ENCODE data around the gene DIP2C. TPM values are rescaled to one million over a fixed set of nuclear protein-coding genes. Genes with fewer than 3 reads are reported as not detected.

The DIP2C gene
- total RNA-seq, 2 donors from 2014 or later: 13.0 to 13.7 TPM

DNA sequence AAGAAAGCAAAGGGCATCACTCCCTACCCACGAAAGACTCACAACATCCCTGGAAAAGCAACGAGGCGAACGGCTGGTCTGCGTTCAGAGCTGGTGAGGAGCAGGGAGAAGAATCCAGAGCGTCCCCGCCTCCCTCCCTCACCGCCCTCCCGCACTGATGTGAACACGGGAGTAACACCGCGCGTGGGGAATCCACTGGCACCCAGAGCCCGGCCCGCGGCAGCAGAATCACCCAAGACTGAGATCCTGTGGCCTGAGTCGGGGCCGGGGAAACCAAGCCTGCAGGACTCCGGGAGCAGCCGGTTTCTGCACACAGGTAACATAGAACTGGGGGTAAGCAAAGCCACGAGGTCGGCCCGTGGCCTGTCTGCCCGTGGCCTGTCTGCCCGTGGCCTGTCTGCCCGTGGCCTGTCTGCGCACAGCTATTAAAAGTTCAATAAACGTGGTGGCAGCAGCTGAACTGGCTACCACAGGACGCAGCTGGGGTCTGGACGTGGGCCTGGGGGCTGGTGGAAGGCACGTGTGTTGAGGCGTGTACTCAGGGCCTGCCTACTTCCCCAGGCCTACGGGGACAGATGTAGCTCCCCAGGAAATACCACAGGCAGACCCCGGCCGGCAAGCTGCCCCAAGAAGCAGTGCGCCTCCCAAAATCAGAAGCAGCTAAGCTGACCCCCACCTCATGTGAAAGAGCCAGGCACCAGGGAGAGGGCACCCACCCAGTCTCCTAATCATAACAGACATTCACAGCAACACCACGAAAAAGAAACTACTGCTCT is 23.0 kb downstream of the DIP2C start:
- Histone ChIP-seq H3K27ac (ENCODE audit: low read depth, low read length) (no peak overlapping the region), H3K36me3 (ENCODE audit: control insufficient read depth, insufficient read depth, low read length) (no peaks in the 10 kb centered on the region), H3K4me1 (ENCODE audit: control insufficient read depth, insufficient read depth, low read length) (no peaks in the 10 kb centered on the region), H3K9me3 (ENCODE audit: control insufficient read depth, low read length) (no peaks in the 10 kb centered on the region), H3K9ac (ENCODE audit: extremely low read depth, low read length, poor library complexity, severe bottlenecking) (no peak overlapping the region), H3K4me3 (ENCODE audit: low read length) (no peak overlapping the region), H3K27me3 (ENCODE audit: control insufficient read depth, insufficient read depth, low read length, poor library complexity, severe bottlenecking) (no peaks in the 10 kb centered on the region)
- H3K4me3 Mint-ChIP-seq: no peak overlapping the region
- no peak overlapping the region for H3K27ac Mint-ChIP-seq
- H3K36me3 Mint-ChIP-seq (ENCODE audit: low read depth): peaks cover 2% of the 10 kb centered on the region
- DNase-seq: peak; percentile 45
- H3K4me1 Mint-ChIP-seq: peaks cover 9% of the 10 kb centered on the region
- TF ChIP-seq, protein P1, sequence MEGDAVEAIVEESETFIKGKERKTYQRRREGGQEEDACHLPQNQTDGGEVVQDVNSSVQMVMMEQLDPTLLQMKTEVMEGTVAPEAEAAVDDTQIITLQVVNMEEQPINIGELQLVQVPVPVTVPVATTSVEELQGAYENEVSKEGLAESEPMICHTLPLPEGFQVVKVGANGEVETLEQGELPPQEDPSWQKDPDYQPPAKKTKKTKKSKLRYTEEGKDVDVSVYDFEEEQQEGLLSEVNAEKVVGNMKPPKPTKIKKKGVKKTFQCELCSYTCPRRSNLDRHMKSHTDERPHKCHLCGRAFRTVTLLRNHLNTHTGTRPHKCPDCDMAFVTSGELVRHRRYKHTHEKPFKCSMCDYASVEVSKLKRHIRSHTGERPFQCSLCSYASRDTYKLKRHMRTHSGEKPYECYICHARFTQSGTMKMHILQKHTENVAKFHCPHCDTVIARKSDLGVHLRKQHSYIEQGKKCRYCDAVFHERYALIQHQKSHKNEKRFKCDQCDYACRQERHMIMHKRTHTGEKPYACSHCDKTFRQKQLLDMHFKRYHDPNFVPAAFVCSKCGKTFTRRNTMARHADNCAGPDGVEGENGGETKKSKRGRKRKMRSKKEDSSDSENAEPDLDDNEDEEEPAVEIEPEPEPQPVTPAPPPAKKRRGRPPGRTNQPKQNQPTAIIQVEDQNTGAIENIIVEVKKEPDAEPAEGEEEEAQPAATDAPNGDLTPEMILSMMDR (conservative IDR thresholded peaks at IDR 0.05): no peak
- H3K9me3 Mint-ChIP-seq: peaks cover 3% of the 10 kb centered on the region
- 95 to 97% methylated on average over 25 to 37 of the region's 37 CpGs for WGBS, 2 experiments (ENCODE audit: insufficient coverage in 1 of 2, insufficient read length in 1 of 2)
- H3K27me3 Mint-ChIP-seq (ENCODE audit: insufficient read depth): no peaks in the 10 kb centered on the region

DNA sequence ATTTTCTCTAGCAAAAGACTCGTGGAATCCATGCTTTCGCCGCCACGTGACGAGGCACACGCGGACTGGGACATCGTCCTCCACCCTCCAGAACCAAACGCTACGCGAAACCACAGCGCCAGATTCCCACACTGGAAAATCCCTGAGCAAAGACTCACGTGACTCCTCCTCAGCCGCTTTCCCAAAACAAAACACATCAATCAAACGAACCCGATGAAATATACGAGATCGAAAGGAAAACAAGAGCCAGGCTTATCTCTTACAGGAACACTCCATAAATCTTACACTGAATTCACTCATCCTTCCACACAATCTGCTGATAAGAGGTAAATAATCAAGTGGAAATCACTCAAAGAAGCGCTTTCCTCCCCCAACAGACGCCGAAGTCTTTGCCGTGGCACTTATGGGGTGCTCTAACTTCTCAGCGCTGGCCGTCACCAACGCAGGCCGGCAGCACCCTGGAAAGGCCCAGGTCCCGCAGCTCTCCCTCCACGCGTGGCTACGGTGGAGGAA is 23.8 kb downstream of the DIP2C start:
- TF ChIP-seq, protein P1 (conservative IDR thresholded peaks at IDR 0.05): no peak
- Mint-ChIP-seq H3K4me3 (no peak overlapping the region), H3K9me3 (no peaks in the 10 kb centered on the region), H3K36me3 (ENCODE audit: low read depth) (no peaks in the 10 kb centered on the region), H3K27me3 (ENCODE audit: insufficient read depth) (no peaks in the 10 kb centered on the region), H3K27ac (peak overlapping the region; percentile 62), H3K4me1 (peaks cover 10% of the 10 kb centered on the region)
- WGBS, 2 experiments (ENCODE audit: insufficient coverage in 1 of 2, insufficient read length in 1 of 2): 96 to 97% methylated on average over 22 to 30 of the region's 30 CpGs
- H3K4me3 ChIP-seq (ENCODE audit: low read length): no peak overlapping the region
- no peaks in the 10 kb centered on the region for H3K4me1 ChIP-seq (ENCODE audit: control insufficient read depth, insufficient read depth, low read length)
- peak; percentile 28 for DNase-seq
- no peaks in the 10 kb centered on the region for H3K9me3 ChIP-seq (ENCODE audit: control insufficient read depth, low read length)
- H3K27me3 ChIP-seq (ENCODE audit: control insufficient read depth, insufficient read depth, low read length, poor library complexity, severe bottlenecking): no peaks in the 10 kb centered on the region
- H3K9ac ChIP-seq (ENCODE audit: extremely low read depth, low read length, poor library complexity, severe bottlenecking): no peak overlapping the region
- H3K36me3 ChIP-seq (ENCODE audit: control insufficient read depth, insufficient read depth, low read length): no peaks in the 10 kb centered on the region
- H3K27ac ChIP-seq (ENCODE audit: low read depth, low read length): peak overlapping the region; percentile 9

DNA sequence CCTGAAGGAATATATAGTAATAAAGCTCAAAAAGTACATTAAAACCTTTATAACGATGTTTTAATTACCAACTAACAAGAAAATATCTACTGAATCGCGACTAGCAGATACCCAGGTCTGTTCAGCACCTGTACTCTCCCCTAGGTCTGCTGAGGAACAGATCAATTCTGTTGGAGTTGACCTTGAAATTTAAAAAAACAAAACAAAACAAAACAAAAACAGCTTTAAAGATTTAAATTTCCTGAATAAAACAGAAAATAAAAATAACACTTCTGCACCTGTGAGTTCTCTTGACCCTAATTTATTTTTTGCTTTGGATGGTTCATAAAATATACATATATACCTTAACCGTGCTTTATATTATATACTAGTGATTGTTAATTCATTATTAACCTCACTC is 24.6 kb downstream of the DIP2C start:
- Histone ChIP-seq H3K36me3 (ENCODE audit: control insufficient read depth, insufficient read depth, low read length) (no peaks in the 10 kb centered on the region), H3K9ac (ENCODE audit: extremely low read depth, low read length, poor library complexity, severe bottlenecking) (no peak overlapping the region), H3K4me3 (ENCODE audit: low read length) (no peak overlapping the region), H3K27me3 (ENCODE audit: control insufficient read depth, insufficient read depth, low read length, poor library complexity, severe bottlenecking) (no peaks in the 10 kb centered on the region), H3K4me1 (ENCODE audit: control insufficient read depth, insufficient read depth, low read length) (no peaks in the 10 kb centered on the region), H3K9me3 (ENCODE audit: control insufficient read depth, low read length) (no peaks in the 10 kb centered on the region), H3K27ac (ENCODE audit: low read depth, low read length) (no peak overlapping the region)
- Mint-ChIP-seq H3K27me3 (ENCODE audit: insufficient read depth) (no peaks in the 10 kb centered on the region), H3K27ac (no peak overlapping the region), H3K36me3 (ENCODE audit: low read depth) (no peaks in the 10 kb centered on the region), H3K4me1 (peaks cover 10% of the 10 kb centered on the region), H3K9me3 (no peaks in the 10 kb centered on the region), H3K4me3 (no peak overlapping the region)
- 92 to 100% methylated on average over 2 to 3 of the region's 4 CpGs for WGBS, 2 experiments (ENCODE audit: insufficient coverage in 1 of 2, insufficient read length in 1 of 2)
- TF ChIP-seq, protein P1 (conservative IDR thresholded peaks at IDR 0.05): no peak
- peak; percentile 4 for DNase-seq
